OCI-LY7 (cell line): ENCODE measurements around the gene SIPA1L3. TPM values are rescaled to one million over a fixed set of nuclear protein-coding genes. Genes with fewer than 3 reads are reported as not detected.

ENCODE experiments used
- BruUV-seq: library from RNA; stranded (reverse); fragments of 400-500 nt; replicated peaks from 2 replicates; lab custom pipeline; 2021; lab: Mats Ljungman, UMichigan
- CTCF ChIA-PET: fragments of 300-600 bp; sonication (Branson Sonifier 250); formaldehyde crosslinking; loops from one replicate; lab custom pipeline; 2022; ENCODE audit warnings: antibody characterized with exemption; ENCODE audit not compliant: unreplicated experiment; lab: Charles Lee
- POLR2A ChIA-PET: fragments of 300-600 bp; sonication (Branson Sonifier 250); formaldehyde crosslinking; loops from one replicate; lab custom pipeline; 2022; ENCODE audit warnings: antibody characterized with exemption; lab: Charles Lee
- DNase-seq: peaks from one replicate; pipeline ENCODE4 v3.0.0-alpha.2; 2015; ENCODE audit warnings: low spot score
- H2AFZ ChIP-seq: fragments of 200-600 bp; sonication (generic), shearing (Covaris generic); 2 replicates; pipeline ENCODE4 v1.6.1; 2014; ENCODE audit warnings: mild to moderate bottlenecking, antibody characterized with exemption, low read length, moderate library complexity
- H3K27ac ChIP-seq: fragments of 200-600 bp; sonication (generic); 2 replicates; pipeline ENCODE4 v1.5.1; 2014; ENCODE audit warnings: mixed run types, low read depth, mild to moderate bottlenecking, moderate library complexity, low read length, inconsistent platforms; ENCODE audit not compliant: poor library complexity, severe bottlenecking
- H3K36me3 ChIP-seq: fragments of 200-600 bp; sonication (generic); 2 replicates; pipeline ENCODE4 v1.6.1; 2014; ENCODE audit warnings: mild to moderate bottlenecking, antibody characterized with exemption, low read length, moderate library complexity, mixed read lengths; ENCODE audit not compliant: insufficient read depth
- H3K4me1 ChIP-seq: fragments of 200-600 bp; sonication (generic); 2 replicates; pipeline ENCODE4 v1.5.1; 2014; ENCODE audit warnings: mild to moderate bottlenecking, low read length; ENCODE audit not compliant: insufficient read depth, poor library complexity, severe bottlenecking
- H3K4me2 ChIP-seq: fragments of 200-600 bp; sonication (generic); 2 replicates; pipeline ENCODE4 v1.6.1; 2014; ENCODE audit warnings: mild to moderate bottlenecking, low read length
- H3K4me3 ChIP-seq: fragments of 200-600 bp; sonication (generic); 2 replicates; pipeline ENCODE4 v1.5.1; 2014; ENCODE audit warnings: mild to moderate bottlenecking, low read depth, low read length; ENCODE audit not compliant: poor library complexity, severe bottlenecking
- H3K79me2 ChIP-seq: fragments of 200-600 bp; sonication (generic); 2 replicates; pipeline ENCODE4 v1.6.1; 2016; ENCODE audit warnings: low read depth, mild to moderate bottlenecking, low read length, moderate library complexity, mixed read lengths; ENCODE audit not compliant: insufficient read depth
- H3K9me2 ChIP-seq: fragments of 200-600 bp; sonication (generic); 2 replicates; pipeline ENCODE4 v1.6.1; 2016; ENCODE audit warnings: mild to moderate bottlenecking, low read length, mixed read lengths; ENCODE audit not compliant: insufficient read depth
- H3K9me3 ChIP-seq: fragments of 200-600 bp; sonication (generic); 2 replicates; pipeline ENCODE4 v1.6.1; 2014; ENCODE audit warnings: mild to moderate bottlenecking, mixed run types, low read length, mixed read lengths
- H4K20me1 ChIP-seq: fragments of 200-600 bp; sonication (generic); 2 replicates; pipeline ENCODE4 v1.6.1; 2014; ENCODE audit warnings: mild to moderate bottlenecking, antibody characterized with exemption, low read length, moderate library complexity, mixed read lengths; ENCODE audit not compliant: insufficient read depth
- CTCF ChIP-seq: fragments of 200-600 bp; sonication (generic); conservative IDR thresholded peaks from 2 replicates; pipeline ENCODE4 v1.5.1; 2014; ENCODE audit warnings: mild to moderate bottlenecking, antibody characterized with exemption, low read length, moderate library complexity, mixed read lengths
- EZH2phosphoT487 ChIP-seq: fragments of 200-600 bp; sonication (generic); IDR thresholded peaks from 2 replicates; pipeline ENCODE4 v1.6.1; 2018; ENCODE audit warnings: low read depth, borderline replicate concordance, mild to moderate bottlenecking, mixed run types, antibody characterized with exemption, low read length, moderate library complexity, mixed read lengths
- intact Hi-C: fragments of 100-400 bp; cut with micrococcal nuclease; formaldehyde crosslinking; loops from one replicate; pipeline ENCODE4 v1.10.0; 2022; ENCODE audit not compliant: unreplicated experiment
- total RNA-seq, 2 experiments: library from RNA; depleted of rRNA in 1 of 2; stranded (reverse); fragments of >200 nt in 1 of 2; shearing (Covaris generic) in 1 of 2; gene quantifications; 2 replicates each; pipeline ENCODE4 v1.2.3, GENCODE V29; 2014 to 2022

SIPA1L3 gene
- total RNA-seq, 2 experiments from 2014 or later: 21.2 to 84.4 TPM

GRCh38 chr19:37969695-37970094, 62.7 kb downstream of the SIPA1L3 start:
- ChIA-PET CTCF (no interaction called here), POLR2A (no interaction called here)
- Histone ChIP-seq H3K4me1 (peaks cover 14% of the 10 kb centered on the region), H3K79me2 (peaks cover 49% of the 10 kb centered on the region; the same call in 1 of the 2 replicates), H3K9me2 (no peaks in the 10 kb centered on the region), H3K4me2 (no peak overlapping the region), H4K20me1 (no peaks in the 10 kb centered on the region), H2AFZ (no peak overlapping the region), H3K36me3 (peaks cover 41% of the 10 kb centered on the region), H3K9me3 (peaks cover 37% of the 10 kb centered on the region), H3K27ac (no peak overlapping the region), H3K4me3 (no peak overlapping the region)
- intact Hi-C loops: loop anchor here (10.0 kb wide), 1 partner anchor 255 kb away; the partner anchor contains the start of gene DPF1
- TF ChIP-seq CTCF: no peak
- TF ChIP-seq EZH2phosphoT487: no peak
- DNase-seq: no peak
- BruUV-seq: no TSS peak

GRCh38 chr19:37970699-37971098, 63.7 kb downstream of the SIPA1L3 start:
- intact Hi-C loops: loop anchor here (10.0 kb wide), 1 partner anchor 254 kb away; the partner anchor contains the start of gene DPF1
- no peak for DNase-seq
- ChIA-PET POLR2A (no interaction called here), CTCF (no interaction called here)
- TF ChIP-seq CTCF: no peak
- no peak for TF ChIP-seq EZH2phosphoT487
- no peak overlapping the region for H3K4me3 ChIP-seq
- no peaks in the 10 kb centered on the region for H3K9me2 ChIP-seq
- peaks cover 37% of the 10 kb centered on the region for H3K9me3 ChIP-seq
- H3K36me3 ChIP-seq: peaks cover 41% of the 10 kb centered on the region
- BruUV-seq: no TSS peak
- H3K79me2 ChIP-seq: peaks cover 54% of the 10 kb centered on the region; the same call in 1 of the 2 replicates
- H3K27ac ChIP-seq: no peak overlapping the region
- H3K4me2 ChIP-seq: no peak overlapping the region
- no peaks in the 10 kb centered on the region for H4K20me1 ChIP-seq
- H2AFZ ChIP-seq: no peak overlapping the region
- peaks cover 24% of the 10 kb centered on the region for H3K4me1 ChIP-seq

- no TSS peak for BruUV-seq
- intact Hi-C loops: loop anchor here (10.0 kb wide), 1 partner anchor 252 kb away; the partner anchor contains the start of gene DPF1
- ChIA-PET POLR2A (interaction anchor here (0.7 to 1.1 kb wide), 2 partner anchors 44 to 48 kb away, joined by 3 read pairs; no protein-coding TSS in a partner anchor), CTCF (no interaction called here)
- DNase-seq: no peak
- no peak overlapping the region for H3K4me3 ChIP-seq
- H3K36me3 ChIP-seq: peaks cover 47% of the 10 kb centered on the region
- peaks cover 75% of the 10 kb centered on the region; the same call in 1 of the 2 replicates for H3K79me2 ChIP-seq
- no peak for TF ChIP-seq EZH2phosphoT487
- no peak for TF ChIP-seq CTCF
- peaks cover 37% of the 10 kb centered on the region for H3K9me3 ChIP-seq
- no peaks in the 10 kb centered on the region for H3K9me2 ChIP-seq
- no peak overlapping the region for H3K27ac ChIP-seq
- H3K4me1 ChIP-seq: peaks cover 45% of the 10 kb centered on the region
- H2AFZ ChIP-seq: no peak overlapping the region
- no peaks in the 10 kb centered on the region for H4K20me1 ChIP-seq
- no peak overlapping the region for H3K4me2 ChIP-seq
Measured at GRCh38 chr19:37972803-37973202, 65.8 kb downstream of the SIPA1L3 start.
